ENCODE results near the gene PCDHA4. TPM values are rescaled to one million over a fixed set of nuclear protein-coding genes. Genes with fewer than 3 reads are reported as not detected.
"Not testable (repeated sequence)": the region's sequence is repeated elsewhere in the genome, so short reads cannot be mapped to it uniquely, and the experiment has no call there.

PCDHA4 gene
- total RNA-seq, 1 donor from 2014 or later, result 0.26 TPM

DNA sequence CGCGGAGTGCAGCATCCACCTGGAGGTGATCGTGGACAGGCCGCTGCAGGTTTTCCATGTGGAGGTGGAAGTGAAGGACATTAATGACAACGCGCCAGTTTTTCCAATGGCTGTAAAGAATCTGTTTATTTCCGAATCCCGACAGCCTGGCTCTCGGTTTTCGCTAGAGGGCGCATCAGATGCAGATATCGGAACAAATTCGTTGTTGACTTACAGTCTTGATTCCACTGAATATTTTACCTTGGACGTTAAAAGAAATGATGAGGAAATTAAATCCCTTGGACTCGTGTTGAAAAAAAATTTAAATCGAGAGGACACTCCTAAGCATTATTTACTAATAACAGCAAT lies 5.4 kb upstream of the PCDHA4 start:
- DNase-seq (ENCODE audit: low read depth) (no peak), FAIRE-seq (no peak)
- Histone ChIP-seq H3K36me3 (ENCODE audit: control insufficient read depth, insufficient read depth, low read length) (no peaks in the 10 kb centered on the region), H3K4me3 (ENCODE audit: low read depth, low read length) (no peak overlapping the region), H3K27me3 (ENCODE audit: control insufficient read depth, insufficient read depth, low read length) (no peaks in the 10 kb centered on the region)
- TF ChIP-seq, protein P1, sequence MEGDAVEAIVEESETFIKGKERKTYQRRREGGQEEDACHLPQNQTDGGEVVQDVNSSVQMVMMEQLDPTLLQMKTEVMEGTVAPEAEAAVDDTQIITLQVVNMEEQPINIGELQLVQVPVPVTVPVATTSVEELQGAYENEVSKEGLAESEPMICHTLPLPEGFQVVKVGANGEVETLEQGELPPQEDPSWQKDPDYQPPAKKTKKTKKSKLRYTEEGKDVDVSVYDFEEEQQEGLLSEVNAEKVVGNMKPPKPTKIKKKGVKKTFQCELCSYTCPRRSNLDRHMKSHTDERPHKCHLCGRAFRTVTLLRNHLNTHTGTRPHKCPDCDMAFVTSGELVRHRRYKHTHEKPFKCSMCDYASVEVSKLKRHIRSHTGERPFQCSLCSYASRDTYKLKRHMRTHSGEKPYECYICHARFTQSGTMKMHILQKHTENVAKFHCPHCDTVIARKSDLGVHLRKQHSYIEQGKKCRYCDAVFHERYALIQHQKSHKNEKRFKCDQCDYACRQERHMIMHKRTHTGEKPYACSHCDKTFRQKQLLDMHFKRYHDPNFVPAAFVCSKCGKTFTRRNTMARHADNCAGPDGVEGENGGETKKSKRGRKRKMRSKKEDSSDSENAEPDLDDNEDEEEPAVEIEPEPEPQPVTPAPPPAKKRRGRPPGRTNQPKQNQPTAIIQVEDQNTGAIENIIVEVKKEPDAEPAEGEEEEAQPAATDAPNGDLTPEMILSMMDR (IDR thresholded peaks at IDR 0.05; ENCODE audit: insufficient read depth, low read length, severe bottlenecking), result no peak

DNA sequence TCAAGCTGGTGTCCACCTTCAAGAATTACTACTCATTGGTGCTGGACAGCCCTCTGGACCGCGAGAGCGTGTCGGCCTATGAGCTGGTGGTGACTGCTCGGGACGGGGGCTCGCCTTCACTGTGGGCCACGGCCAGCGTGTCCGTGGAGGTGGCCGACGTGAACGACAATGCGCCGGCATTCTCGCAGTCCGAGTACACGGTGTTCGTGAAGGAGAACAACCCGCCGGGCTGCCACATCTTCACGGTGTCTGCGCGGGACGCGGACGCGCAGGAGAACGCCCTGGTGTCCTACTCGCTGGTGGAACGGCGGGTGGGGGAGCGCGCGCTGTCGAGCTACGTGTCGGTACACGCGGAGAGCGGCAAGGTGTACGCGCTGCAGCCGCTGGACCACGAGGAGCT lies 4.5 kb upstream of the PCDHA4 start:
- H3K27me3 ChIP-seq (ENCODE audit: control insufficient read depth, insufficient read depth, low read length); H3K4me3 ChIP-seq (ENCODE audit: low read depth, low read length); DNase-seq (ENCODE audit: low read depth); FAIRE-seq; H3K36me3 ChIP-seq (ENCODE audit: control insufficient read depth, insufficient read depth, low read length): not testable (repeated sequence)

DNA sequence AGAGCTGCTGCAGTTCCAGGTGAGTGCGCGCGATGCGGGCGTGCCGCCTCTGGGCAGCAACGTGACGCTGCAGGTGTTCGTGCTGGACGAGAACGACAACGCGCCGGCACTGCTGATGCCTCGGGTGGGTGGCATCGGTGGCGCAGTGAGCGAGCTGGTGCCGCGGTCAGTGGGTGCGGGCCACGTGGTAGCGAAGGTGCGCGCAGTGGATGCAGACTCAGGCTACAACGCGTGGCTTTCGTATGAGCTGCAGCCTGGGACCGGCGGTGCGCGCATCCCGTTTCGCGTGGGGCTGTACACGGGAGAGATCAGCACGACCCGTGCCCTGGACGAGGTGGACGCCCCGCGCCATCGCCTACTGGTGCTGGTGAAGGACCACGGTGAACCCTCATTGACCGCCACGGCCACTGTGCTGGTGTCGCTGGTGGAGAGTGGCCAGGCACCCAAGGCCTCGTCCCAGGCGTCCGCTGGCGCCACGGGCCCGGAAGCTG lies 4.0 kb upstream of the PCDHA4 start:
- DNase-seq (ENCODE audit: low read depth), result no peak
- H3K36me3 ChIP-seq (ENCODE audit: control insufficient read depth, insufficient read depth, low read length), result no peaks in the 10 kb centered on the region
- TF ChIP-seq, protein P1 (IDR thresholded peaks at IDR 0.05; ENCODE audit: insufficient read depth, low read length, severe bottlenecking), result no peak
- no peak overlapping the region for H3K4me3 ChIP-seq (ENCODE audit: low read depth, low read length)
- no peak for FAIRE-seq
- H3K27me3 ChIP-seq (ENCODE audit: control insufficient read depth, insufficient read depth, low read length), result no peaks in the 10 kb centered on the region

DNA sequence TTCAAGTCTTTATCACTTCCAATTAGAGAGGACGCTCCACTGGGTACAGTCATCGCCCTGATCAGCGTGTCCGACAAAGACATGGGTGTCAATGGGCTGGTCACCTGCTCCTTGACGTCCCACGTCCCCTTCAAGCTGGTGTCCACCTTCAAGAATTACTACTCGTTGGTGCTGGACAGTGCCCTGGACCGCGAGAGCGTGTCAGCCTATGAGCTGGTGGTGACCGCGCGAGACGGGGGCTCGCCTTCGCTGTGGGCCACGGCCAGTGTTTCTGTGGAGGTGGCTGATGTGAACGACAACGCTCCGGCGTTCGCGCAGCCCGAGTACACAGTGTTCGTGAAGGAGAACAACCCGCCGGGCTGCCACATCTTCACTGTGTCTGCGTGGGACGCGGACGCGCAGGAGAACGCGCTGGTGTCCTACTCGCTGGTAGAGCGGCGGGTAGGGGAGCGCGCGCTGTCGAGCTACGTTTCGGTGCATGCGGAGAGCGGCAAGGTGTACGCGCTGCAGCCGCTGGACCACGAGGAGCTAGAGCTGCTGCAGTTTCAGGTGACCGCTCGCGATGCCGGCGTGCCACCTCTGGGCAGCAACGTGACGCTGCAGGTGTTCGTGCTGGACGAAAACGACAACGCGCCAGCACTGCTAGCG lies 1.5 kb downstream of the PCDHA4 start:
- H3K36me3 ChIP-seq (ENCODE audit: control insufficient read depth, insufficient read depth, low read length); H3K4me3 ChIP-seq (ENCODE audit: low read depth, low read length); FAIRE-seq; DNase-seq (ENCODE audit: low read depth); H3K27me3 ChIP-seq (ENCODE audit: control insufficient read depth, insufficient read depth, low read length): not testable (repeated sequence)

DNA sequence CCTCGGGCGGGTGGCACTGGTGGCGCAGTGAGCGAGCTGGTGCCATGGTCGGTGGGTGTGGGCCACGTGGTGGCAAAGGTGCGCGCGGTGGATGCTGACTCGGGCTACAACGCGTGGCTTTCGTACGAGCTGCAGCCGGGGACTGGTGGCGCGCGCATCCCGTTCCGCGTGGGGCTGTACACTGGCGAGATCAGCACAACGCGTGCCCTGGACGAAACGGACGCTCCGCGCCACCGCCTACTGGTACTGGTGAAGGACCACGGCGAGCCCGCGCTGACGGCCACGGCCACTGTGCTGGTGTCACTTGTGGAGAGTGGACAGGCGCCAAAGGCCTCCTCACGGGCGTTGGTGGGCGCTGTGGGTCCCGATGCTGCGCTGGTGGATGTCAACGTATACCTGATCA lies 2.0 kb downstream of the PCDHA4 start:
- TF ChIP-seq, protein P1 (IDR thresholded peaks at IDR 0.05; ENCODE audit: insufficient read depth, low read length, severe bottlenecking), result no peak
- H3K4me3 ChIP-seq (ENCODE audit: low read depth, low read length), result no peak overlapping the region
- FAIRE-seq (no peak), DNase-seq (ENCODE audit: low read depth) (no peak)
- no peaks in the 10 kb centered on the region for H3K36me3 ChIP-seq (ENCODE audit: control insufficient read depth, insufficient read depth, low read length)
- H3K27me3 ChIP-seq (ENCODE audit: control insufficient read depth, insufficient read depth, low read length), result no peaks in the 10 kb centered on the region

DNA sequence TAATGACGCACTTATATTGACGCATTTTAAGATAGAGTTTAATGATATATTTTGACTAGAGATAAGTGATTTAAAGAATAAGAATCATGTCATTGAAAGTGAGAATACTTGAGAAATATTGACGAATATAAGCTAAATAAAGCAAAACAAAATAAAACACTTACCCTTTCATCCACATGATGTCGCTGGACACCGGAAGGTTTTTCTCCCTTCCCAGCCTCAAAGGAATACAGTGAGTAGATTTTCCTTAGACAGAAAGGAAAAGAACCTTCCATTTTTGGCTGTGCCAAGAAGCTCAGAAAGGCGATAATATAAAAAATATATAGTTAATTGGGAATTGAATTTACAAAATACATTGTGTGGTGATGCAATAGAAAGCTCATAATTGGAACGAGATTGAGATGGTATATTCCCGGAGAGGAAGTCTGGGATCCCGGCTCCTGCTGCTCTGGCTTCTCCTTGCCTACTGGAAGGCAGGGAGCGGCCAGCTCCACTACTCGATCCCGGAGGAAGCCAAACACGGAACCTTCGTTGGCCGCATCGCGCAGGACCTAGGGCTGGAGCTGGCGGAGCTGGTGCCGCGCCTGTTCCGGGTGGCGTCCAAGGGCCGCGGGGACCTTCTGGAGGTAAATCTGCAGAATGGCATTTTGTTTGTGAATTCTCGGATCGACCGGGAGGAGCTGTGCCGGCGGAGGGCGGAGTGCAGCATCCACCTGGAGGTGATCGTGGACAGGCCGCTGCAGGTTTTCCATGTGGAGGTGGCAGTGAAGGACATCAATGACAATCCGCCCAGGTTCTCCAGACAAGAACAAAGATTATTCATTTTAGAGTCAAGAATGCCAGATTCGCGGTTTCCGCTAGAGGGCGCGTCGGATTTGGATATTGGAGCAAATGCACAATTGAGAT lies 14.8 kb downstream of the PCDHA4 start, which contains the start of gene PCDHA5:
TSS of gene PCDHA5 (plus strand) at position 239 of the 906 bp plus-strand sequence.
- H3K27me3 ChIP-seq (ENCODE audit: control insufficient read depth, insufficient read depth, low read length), result no peaks in the 10 kb centered on the region
- FAIRE-seq (no peak), DNase-seq (ENCODE audit: low read depth) (peak; percentile 13)
- no peak within 1 kb of the TSS for H3K4me3 ChIP-seq (ENCODE audit: low read depth, low read length)
- TF ChIP-seq, protein P1 (IDR thresholded peaks at IDR 0.05; ENCODE audit: insufficient read depth, low read length, severe bottlenecking), result peak; percentile 35
- H3K36me3 ChIP-seq (ENCODE audit: control insufficient read depth, insufficient read depth, low read length), result no peaks in the 10 kb centered on the region
